HG02763 (cell line): ENCODE measurements around the gene RPL3.

Experiments
- ATAC-seq: cut with Tn5 transposase; IDR thresholded peaks from one replicate; pipeline ENCODE4 v1.9.1; 2021; ENCODE audit warnings: mild to moderate bottlenecking, moderate library complexity; ENCODE audit not compliant: unreplicated experiment

Gene RPL3

DNA sequence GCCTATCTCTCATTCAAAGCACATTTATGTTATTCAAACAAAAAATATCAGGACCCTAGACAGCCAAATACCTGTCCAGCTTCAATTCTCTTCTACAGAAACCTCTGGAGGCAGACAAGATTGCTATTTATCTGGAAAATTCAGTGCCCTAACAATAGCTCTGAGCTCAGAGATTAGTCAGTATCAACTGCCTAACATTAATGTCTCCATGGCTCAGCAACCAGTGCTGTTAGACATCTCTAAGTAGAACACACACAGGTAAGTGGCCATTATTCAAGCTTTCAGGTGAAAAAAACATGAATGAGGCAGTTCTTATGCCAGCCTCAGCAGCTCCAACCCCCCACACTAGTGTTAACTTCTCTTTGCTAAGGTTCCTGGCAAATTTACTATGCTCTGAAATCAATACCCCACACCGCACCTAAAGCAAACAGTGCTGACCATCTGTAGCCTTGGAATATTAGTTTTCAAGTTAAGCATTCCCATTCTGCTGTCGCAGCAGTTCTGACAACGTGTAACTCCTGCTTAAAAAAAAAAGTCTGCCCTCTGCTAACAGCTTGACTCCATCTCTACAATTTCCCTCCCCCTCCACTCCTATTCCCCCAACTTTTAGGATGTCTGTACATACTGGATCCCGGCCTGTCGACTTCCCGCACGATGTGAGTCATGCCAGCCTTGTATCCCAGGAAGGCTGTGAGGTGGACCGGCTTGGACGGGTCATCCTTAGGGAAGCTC lies 1.5 kb downstream of the RPL3 start:
- ATAC-seq = no peak

DNA sequence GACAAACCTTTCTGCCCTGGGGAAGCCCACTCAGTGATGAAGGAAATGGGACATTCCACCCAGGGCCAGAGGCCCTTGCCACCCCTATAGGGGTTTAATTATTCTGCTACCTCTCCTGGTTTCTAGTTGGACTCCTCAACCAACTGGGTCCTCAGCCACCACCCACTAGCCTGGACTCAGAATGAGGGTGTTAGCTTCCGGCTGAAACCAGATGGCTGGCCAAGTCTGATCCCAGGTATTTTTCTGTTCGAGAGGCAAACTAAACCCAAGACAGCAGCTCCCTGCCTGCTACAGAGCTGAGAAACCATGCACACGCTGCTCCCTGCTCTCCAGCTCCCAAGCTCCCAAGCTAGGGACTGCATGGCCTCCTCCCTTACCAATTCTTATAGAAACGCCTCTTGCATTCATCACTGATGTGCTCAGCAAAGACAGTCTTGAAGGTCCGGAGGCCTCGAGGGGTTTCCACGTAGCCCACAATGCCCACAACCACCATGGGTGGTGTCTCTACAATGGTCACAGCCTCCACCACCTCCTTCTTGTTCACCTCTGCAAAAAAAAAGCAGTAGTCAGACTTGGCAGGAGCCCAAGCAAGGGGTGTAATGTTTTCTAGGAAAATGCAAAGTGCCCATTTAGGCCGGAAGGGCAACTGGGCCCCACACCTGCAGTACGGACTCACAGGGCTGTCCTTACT lies 2.2 kb downstream of the RPL3 start:
- no peak for ATAC-seq

DNA sequence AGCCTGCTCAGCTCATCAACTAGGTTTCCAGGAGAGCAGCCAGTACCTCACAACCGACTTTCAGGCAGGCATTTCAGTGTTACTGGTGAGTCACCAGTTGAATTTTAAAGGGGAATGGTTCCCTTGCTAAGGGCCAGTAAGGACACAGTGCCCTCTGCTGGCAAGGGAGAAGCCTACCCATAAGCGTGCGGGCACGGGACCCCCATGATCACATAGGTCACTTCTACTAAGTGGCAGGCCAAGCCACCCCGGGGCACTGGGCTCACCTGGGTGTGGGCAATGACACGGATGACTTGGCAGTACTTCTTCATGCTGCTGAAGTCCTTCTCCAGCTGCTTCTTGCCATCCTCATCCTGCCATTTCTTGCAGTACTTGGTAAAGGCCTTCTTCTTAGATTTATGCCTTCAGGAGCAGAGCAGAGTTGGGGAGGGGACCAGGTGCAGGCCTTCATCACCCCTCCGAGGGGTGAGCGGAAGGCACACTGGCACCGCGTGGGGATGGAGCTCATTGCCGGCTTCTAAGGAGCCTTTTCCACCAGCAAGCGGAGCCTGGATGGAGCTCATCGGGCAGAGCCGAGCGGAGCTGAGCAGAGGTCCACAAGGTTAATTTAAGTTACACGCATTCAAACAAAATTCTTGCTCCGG lies 2.9 kb downstream of the RPL3 start:
- ATAC-seq = no peak

DNA sequence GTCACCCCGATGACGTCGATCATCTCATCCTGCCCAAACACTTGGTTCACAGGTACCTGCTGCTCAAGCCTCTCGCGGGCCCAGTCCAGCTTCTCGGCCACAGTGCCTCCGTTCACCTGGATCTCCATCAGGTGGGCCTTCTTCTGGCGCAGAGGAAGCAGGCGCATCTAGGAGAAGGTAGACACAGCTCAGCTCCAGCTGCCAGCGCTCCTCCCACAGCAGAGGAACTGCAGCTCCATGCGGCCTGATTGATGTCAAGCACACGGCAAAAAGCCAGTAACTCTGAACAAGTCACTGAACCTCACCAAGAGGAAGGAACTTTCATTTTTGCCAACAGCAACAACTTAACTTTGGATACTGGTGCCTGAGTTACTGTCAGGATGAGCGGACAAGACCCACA lies 4.0 kb downstream of the RPL3 start:
- no peak for ATAC-seq

DNA sequence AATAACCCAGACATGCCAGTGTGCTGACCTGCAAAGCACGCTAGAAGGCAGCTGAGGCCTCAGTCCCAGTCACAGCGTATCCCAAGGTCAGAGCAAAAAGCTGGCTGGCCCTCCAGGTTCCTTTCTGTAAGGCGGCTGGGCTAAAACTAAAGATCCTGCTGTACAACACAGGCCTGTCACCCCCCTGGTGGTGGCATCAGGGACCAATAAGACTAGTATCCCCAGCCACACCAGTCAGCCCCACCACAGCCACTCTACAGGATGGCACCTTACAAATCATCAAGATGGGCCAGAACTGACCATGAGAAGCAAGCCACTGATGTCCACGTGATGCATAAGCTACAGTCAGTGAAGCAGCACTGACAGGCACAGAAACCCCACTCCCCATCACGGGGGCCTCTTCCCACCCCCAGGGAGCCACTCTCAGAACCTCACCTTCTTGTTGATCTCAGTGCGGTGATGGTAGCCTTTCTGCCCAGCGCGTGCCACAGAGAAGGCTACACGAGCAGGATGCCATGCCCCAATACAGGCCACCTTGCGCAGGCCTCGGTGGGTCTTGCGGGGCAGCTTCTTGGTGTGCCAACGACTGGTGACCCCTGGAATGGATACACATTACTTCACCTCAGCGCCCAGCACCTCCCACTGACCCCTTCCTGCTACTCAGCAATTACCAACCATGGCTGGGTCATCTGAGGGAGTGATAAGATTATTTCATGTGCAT lies 5.0 kb downstream of the RPL3 start:
- ATAC-seq = no peak

DNA sequence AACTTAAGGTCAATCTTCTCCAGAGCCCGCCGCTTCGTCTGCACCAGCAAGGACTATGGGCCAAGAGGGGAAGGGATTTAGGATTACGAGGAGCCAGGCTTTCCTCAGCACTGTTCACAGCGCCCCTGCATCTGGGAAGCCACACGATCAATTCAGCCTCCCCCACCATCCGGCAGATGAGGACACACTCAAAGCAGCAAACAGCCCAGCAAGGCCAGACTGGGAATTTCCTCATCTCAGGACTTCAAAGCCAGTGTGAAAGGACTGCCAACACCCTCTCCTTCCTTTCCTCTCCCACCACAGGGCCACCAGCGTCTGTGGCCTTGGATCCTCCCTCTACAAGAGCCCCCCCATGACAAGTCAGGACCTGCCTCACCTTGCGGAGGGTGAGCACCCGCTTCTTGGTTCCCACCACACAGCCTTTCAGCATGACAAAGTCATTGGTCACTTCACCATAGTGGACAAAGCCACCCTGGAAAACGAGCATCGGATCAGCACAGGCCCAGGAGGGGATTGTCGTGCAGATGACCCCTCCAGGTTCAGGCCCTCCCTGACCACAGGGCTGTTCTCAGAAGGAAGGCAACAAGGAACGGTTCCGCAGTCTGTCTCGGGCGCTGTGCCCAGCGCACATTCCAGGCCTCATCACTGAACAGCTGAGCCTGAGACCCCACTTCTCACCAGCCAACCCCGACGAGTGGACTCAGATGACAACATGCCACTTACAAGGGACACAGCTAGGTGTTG lies 6.0 kb downstream of the RPL3 start:
- no peak for ATAC-seq

DNA sequence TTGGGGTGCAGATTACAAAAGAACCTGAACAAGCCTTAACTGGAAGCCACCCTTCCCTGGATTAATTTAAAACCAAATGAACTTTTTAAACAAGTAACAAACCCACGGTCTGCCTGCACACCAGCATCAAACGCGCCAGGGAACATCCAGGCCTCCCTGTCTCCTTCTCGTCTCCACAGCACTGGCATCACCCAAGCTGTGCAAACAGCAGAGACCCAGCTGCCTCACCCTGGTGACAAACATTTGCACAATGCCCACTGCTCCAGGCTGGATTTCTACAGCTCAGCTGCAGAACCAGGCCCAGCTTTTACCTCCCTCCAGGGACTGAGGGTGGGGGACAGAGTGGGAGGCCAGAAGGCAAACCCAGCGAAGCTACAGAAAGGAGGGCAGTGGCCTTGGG lies 7.0 kb downstream of the RPL3 start:
- no peak for ATAC-seq

DNA sequence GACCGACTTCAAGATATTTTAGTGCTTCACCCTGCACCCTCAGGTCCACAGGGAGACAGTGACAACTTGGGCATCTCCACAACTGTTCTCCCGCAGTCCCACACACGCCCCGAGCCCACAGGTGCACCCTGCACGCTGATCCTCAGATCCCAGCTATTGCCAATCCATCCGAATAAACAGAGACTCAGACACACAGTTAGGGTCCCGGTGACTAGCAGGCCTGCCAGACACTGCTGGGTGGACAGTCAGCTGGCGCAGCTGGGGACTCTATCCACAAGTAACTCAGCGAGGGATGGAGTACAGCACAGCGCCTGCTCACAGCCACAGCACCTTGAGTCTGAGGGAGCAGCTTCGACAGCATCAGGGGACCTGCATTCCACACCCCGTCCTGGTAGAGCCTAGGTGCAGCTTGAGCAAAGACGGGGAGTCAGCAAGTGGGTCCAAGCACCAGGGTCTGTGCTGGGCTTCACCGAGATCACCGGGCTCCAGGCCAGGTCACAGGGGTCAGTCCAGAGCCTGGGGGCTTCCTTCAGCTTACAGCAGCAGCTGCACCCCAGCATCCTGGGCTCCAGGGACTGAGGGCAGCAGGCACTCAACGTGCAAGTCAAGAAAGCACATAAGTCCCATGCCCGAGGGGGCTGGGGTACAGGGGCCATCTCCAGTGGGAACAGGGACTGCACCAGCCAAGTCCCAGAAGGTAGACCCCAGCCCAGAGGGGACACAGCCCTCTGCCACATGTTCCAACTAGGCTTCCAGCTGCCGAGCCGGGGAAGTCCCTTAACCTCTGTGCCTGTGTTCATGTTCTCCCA lies 7.6 kb downstream of the RPL3 start:
- ATAC-seq = no peak

DNA sequence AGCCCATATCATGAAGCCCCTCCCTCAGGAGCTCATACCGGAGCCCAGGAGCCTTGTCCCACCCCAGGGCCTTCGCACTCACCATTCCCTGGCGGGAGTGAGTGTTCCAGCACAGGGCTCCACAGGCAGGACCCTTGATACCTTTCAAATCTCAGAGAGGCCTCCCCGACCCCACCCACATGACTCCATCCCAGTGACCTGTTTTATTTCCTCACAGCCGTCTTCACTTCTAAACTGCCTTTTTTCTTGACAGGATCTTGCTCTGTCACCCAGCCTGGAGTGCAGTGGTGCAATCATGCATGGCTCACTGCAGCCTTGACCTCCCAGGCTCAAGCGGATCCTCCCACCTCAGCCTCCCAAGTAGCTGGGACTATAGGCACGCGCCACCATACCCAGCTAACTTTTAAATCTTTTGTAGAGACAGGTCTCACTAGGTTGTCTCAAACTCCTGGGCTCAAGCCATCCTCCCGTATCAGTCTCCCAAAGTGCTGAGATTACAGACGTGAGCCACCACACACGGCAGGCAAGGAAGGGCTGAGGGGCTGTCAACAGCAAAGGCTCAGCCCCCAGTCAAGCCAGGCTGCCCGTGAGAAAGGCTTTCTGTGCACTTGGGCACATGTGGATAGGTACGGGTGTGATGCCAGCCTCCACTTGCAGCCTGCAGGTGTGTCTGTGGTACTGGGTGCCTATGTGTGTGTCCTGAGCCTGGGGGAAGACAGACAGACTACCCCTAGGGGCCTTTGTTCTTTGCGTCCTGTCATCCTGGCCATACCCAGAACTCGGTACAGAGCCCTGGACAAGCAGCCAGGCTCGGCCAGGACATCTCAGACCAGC lies 9.3 kb downstream of the RPL3 start:
- ATAC-seq = no peak

DNA sequence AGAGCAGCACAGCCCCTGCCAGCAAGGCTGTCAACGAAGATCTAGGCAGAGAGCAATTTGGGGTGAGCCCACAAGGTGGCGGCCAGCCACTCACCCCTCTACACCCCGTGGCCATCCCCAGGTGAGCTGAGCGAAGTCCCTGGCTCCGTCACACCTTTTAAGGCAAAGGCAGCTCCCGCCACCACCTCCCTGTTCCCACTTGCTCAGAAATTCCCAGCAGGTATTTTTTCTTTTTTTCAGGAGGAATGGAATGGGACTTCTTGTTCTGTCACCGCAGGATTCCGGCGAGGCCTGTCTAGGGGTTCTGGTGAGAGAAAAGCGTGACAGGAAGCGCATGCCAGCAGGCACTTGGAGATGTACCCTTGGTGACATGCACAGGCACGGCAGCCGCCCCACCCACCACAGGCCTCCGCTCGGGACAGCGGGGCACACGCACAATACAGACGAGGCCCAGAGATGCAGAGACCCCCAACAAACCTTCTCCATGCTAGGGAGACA lies 10.0 kb downstream of the RPL3 start:
- no peak for ATAC-seq

DNA sequence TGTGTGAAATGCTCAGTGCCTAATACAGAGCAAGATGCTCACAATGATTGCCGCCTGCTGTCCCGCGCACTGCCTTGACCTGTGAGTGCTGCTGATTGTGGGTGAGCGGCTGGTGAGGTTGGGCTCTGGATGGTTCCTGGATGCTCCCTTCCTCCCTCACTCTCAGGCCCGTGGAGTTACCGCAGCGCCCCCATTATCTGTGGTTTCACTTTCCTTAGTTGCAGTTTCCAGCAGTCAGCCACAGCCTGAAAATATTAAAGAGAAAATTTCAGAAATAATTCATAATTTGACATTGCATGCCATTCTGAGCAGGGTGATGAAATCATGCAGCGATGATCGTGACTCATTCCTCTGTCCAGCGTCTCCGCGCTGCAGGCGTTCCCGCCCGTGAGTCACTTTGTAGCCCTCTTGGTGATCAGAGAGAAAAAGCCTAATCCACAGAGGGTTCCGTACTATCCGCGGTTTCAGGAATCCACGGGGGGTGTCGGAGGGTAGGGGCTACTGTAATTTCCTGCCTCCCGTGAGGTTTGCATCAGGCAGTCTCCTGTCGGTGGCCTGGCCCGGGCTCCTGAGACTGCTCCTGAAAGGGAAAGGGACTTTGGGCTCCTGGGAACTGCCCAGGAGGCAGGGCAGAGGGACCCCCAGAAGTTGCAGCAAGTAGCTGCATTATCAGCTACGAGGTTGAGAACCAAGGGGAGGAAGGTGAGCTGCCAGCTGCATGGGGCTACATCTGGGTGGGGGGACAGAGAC lies 10.6 kb downstream of the RPL3 start:
- no peak for ATAC-seq

DNA sequence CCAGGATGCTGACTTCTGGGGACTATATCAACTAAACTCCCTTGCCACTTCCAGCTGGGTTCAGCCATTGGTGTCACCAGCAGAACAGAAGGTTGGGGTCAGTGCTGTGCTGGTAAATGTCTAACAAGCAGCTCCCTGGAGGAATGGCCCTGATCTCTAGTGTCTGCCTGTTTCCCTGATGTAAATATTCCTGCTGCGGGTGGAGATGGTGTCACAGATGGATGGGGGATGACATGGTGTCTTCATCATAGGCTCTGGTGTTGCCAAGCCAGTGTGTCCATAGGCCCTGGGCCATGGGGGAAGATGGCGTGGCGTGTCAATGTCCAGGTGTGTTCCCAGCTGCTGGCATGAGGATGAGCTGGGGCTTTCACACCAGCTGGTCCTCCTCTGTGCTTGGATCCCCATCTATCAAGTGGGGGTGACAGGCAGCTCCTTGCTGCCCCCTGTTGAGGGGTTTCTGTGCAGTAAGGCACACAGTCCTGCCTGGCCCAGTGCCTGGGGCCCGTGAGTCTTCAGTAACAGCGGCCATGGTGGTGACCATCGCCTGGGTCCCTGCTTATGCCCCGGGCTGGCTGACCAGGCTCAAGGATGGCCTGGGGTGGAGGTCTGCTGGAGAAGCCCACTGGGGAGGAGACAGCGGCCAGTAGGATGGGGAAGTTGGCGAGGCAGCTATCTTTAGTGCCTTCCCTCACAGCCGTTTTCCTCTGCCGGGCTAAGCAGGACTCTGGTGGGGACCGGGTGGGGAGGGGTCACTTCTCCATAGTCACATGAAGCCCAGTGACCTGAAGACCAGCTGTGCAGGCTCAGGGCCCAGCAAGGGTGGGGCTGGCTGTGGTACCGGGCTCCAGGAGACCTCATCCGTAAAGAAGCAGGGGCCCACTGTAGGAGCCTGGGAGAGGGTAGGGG lies 12.7 kb downstream of the RPL3 start:
- ATAC-seq = no peak

DNA sequence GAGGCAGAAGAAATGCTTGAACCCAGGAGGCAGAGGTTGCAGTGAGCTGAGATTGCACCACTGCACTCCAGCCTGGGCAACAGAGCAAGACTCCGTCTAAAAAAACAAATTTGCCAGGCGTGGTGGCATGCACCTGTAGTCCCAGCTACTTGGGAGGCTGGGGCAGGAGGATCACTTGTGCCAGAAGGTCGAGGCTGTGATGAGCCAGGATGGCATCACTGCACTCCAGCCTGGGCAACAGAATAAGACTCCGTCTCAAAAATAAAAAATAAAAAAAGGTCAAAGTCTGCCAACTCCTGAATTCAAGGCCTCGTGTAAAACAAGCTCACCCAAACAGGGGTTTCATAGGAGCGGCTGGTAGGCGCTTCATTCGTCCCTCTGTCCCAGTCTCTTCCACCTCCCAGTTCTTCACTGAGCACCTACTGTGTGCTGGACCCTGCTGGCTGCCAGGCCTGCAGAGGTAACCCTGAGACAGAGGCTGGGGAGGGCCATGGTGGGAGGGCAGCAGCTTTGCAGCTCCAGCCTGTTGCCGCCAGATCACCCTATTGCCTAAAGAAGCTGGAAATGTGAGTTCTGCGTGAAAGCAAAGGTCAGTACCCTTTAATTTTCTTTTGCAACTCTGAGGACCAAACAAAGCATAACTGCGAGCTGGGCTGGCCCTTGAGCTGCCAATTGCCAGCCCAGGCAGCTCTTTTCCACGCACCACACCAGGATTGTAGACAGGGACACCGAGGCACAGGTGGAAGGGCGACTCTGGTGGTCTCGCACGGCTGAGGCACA lies 15.3 kb downstream of the RPL3 start:
- no peak for ATAC-seq

DNA sequence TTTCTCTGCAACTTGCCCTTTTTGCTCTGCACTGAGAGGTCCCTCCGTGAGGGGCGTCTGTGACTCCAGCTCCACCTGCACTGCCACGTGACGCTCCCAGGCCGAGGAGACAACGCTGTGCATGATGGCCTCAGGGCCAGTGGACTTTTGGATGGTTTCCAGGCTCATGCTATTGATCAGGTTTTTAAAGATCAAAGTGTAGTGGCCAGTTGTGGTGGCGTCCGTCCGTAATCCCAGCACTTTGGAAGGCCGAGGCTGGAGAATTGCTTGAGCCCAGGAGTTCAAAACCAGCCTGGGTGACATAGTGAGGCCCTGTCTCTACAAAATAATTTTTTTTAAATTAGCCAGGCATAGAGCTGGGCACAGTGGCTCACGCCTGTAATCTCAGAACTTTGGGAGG lies 16.1 kb downstream of the RPL3 start:
- no peak for ATAC-seq

DNA sequence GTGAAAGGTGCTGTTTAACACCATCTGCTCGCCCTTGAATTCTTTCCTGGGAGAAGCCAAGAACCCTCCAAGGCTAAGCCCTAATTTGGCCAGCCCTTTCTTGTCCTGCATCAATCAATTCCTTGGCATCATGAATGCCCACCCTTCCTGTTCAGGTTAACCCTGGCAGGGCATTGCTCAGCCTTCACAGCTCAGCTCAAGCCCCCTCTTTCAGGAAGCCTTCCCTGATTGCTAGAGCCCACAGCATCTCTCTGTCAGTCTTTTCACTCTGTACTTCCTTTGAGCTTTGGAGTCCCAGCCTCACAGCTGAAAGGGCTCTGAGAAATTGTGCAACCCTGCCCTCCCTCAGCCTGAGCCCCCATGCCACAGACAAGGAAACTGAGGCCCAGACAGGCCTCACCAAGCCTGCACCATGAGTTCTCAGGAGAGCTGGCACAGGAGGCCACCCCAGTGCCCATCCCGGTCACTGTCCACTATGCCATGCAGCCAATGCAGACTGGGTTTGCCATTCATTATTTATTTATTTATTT lies 16.9 kb downstream of the RPL3 start:
- no peak for ATAC-seq

DNA sequence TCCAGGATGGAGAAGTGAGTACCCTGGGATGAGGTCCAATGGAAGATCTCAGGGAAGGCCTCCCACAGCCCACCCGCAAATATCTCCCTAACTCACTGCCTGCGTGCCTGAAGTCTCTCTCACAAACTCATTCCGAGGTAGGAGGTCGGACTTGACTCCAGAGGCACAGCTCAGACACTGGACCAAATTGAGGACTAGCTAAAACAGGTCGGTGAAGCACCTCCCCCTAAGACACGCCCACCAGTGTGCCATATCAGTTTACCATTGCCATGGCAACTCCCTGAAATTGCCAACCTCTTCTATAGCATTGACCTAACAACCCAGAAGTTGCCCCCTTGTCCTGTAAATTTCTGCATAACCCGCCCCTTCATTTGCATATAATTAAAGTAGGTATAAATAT lies 17.5 kb downstream of the RPL3 start:
- ATAC-seq = no peak
